HG03432 (cell line): Measurements from ENCODE around the gene ONECUT3.

Experiments used
- ATAC-seq: cut with Tn5 transposase; IDR thresholded peaks from one replicate; pipeline ENCODE4 v1.9.1; 2021; ENCODE audit warnings: mild to moderate bottlenecking, moderate library complexity; ENCODE audit not compliant: unreplicated experiment

Gene ONECUT3

DNA sequence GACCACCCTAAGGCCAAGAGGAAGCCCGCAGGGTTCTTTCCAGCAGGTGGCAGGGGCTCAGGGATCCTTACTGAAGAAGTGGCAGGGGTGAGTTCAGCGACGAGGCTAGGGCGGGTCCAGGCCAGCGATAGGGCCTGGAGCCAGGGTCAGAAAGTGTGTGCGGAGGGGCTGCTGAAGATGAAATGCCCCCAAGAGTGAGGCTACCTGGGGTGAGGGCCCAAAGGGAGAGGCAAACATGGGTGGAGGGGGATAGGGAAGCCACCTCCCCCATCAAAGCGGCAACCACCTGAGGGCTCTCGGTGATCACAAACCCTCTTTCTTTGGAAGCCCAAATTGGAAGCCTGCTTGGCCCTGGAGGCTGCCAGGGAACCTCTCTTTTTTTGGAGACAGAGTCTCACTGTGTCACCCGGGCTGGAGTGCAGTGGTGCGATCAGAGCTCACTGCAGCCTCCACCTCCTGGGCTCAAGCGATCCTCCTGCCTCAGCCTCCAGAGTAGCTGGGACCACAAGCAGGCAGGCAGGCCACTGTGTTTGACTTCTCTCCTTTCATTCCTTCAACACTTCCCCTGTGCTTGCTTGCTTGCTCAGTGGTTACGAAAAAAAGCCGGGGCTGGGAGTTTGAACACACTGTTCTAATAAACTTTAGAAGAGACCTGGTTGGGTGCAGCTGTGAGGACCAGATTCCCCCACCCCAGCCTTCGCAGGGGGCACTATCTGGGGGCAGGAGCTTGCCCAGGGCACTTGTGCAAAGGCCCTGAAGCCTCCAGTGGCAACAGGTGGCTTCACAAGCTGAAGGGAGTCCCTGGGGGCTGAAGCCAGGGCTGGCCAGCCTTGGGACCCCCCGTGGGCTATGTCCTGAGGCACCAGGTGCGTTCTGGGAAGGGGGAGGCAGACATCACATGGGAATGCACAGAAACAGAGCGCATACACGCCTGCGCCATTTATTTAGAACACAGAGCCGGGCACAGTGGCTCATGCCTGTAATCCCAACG, 60.2 kb downstream of the ONECUT3 start:
- ATAC-seq = no peak

- ATAC-seq = no peak
Measured at GRCh38 chr19:1814391-1814790, 61.1 kb downstream of the ONECUT3 start.

GRCh38 chr19:1814833-1815604, 61.7 kb downstream of the ONECUT3 start:
- no peak for ATAC-seq

DNA sequence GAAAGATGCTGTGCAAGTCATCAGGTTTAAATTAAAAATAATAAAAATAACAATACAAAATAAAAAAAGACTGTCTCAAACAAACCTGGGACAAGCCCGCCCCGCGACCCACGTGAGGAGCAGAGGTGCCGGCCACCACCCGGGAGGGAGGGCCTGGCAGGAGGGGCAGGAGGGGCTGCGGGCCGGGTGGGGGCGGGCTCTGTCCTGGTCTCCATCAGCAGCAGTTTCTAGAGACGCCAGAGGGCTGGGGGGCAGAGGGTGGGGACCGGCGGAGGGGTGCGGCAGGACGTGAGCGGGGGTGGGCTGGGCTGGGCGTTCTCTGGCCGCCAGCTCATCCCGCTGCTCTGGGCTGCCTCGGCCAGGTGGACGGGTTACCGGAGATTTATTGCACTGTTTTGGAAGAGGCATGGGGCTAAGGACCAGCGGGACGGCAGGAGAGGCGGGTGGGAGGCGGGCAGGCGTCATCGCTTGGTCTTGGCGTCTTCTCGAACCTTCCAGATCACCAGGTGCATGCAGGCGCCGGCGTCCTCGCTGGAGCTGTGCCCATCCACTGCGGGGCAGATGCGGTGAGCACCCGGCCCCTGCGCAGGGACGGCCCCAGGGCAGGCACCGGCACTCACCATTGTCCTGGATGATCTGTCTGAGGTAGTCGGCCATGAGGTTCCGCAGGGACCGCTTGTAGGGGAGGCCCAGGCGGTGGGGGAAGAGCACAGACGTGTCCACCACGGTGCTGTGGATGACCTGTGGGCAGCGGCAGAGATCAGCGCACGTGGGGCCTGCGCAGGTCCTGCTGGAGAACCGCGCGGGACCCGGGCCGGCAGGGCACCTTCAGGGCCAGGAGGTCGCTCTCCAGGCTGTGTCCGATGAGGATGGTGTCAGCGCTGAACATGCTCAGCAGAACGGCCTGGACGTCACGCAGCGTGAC, 62.6 kb downstream of the ONECUT3 start:
- no peak for ATAC-seq

DNA sequence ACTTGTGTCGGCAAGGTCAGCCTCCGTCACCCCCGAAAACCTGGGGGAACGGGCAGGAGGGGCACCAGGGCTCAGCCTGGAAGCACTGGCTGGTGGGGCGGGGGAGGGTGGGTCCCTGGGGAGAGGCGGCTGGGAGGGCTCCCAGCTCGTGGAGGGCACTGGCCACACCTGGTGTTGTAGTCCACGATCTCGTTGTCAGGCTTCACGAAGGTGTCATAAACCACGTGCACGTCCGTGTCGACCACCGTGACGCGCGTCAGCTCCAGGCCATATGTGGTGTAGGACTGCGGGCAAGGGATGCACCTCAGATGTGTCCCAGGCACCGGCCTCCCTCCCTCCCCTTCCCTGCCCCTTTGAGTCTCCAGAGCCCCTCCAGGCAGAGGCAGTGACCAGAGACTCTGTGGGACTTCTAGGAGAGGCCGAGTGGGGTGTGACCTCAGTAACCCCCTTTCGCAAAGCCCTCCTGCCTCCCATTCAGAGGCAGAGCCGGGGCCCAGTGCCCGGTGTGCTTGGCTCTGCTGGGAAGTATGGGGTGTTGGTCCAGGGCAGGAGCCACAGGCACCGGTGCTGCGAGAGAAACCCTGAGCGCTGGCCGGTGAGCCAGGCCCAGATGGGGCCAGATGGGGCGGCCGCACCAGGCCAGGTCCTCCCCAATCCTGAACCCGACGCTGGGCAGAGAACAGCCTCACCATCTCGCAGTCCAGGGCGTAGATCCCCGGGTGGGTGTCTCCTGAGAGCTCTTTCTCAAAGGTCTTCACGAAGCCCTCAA, 63.4 kb downstream of the ONECUT3 start:
- no peak for ATAC-seq

DNA sequence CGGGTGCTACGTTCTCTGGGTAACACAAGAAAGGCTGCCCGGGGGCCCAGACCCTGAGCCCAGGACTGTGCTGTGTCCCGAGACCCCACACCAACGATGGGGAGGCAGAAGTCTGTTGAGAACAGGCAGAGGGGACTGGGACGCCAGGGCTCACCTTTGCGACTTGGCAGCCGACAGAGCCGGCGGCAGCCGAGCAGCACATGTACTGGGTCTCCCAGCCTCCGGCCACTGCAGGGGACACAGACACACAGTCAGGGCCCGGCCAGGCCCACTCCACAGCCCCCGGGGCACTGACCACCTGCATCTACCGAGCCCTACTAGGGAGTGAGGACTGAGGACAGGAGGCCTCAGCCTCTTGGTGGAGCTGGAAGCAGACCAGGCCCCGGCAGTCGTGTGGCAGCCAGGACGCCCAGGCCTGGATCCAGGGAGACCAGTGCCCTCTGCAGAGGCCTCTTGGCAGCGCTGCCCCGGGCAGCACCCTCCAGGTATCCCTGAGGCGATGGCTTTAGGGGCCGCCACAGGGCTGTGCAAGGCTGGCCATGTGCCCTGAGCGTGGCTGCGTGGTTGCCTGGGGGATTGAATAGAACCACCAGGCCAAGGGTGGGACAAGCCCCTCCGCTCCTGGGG, 64.4 kb downstream of the ONECUT3 start:
- no peak for ATAC-seq

GRCh38 chr19:1818549-1819195, 65.4 kb downstream of the ONECUT3 start:
- ATAC-seq = no peak

DNA sequence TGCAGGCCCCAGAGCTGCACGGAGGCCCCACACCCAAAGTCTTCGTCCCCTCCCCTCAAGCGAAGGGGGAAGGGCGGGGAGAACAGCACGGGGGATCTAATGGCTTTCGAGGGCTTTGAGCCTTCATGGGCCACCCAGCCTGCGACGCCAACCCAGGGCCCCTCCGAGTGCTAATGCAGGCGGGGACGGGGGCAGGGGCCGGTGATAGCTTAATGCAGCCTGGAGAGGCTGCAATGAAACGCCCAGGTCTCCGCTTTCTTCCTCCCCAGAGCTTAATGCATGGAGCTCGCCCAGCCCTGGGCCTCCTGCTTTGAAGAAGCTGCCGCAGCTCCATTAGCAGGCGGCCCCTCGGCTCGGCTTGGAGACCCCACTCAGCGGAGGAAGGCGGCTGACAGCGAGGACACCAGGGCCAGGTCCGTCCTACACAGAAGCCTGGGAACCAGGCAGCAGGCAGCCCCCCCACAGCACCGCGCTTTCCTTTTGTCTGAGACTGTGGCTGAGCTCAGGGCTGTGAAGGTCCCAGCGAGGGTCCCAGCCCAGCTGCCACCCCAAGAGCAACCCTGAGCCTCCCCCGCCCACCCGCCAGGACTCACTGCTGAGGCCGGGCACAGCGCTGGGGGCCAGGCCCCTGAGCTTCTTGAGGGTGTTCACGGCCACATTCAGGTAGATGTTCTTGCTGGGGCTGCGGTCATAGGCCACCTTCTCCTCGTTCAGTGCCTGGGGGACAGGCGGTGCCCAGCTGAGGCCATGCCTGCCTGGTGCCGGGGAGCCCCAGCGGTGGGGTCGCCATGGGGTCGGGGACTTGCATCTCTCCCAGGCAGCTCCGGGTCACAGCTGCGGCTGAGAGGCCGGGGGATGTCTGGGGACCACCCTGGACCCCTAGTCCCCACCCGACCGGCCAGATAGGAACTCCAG, 66.3 kb downstream of the ONECUT3 start:
- no peak for ATAC-seq

DNA sequence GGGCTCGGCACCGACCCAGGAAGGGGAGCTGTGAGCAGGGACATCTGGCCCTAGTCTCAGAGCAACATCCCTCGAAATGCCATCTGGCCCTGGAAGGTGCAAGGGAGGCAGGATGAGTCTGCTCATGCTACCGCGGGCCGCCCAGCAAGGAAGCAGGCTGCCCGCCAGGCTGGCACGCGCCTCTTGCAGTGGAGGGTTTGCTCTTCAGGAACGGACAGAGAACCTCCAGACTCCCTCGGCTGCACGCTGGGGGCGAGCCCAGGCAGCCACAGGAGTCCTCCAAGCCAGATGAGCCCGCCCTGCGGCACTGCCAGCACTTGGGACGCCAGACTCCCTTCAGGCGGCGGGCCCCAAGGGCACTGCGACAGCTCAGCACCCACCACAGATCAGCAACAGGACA, 68.9 kb downstream of the ONECUT3 start:
- no peak for ATAC-seq

- no peak for ATAC-seq
Measured at GRCh38 chr19:1823020-1823419, 69.7 kb downstream of the ONECUT3 start.

GRCh38 chr19:1823539-1824251, 70.4 kb downstream of the ONECUT3 start:
- no peak for ATAC-seq

DNA sequence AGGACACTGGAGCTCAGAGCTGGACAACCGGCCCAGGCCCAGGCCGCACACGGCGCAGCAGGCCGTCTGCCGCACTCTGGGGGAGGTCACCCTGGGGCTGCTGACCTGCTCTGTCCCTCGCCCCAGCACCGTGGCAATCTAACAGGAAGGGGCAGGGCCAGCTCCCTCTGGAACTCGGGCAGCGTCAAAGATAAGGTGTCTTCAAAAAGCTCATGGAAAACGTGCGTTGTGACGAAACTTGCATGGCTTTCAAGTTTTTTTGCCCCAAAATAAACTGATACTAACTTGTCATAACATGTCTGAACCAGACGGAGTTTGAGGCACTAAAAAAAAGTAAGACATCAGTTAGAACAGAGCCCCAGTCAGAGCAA, 70.9 kb downstream of the ONECUT3 start:
- ATAC-seq = no peak

DNA sequence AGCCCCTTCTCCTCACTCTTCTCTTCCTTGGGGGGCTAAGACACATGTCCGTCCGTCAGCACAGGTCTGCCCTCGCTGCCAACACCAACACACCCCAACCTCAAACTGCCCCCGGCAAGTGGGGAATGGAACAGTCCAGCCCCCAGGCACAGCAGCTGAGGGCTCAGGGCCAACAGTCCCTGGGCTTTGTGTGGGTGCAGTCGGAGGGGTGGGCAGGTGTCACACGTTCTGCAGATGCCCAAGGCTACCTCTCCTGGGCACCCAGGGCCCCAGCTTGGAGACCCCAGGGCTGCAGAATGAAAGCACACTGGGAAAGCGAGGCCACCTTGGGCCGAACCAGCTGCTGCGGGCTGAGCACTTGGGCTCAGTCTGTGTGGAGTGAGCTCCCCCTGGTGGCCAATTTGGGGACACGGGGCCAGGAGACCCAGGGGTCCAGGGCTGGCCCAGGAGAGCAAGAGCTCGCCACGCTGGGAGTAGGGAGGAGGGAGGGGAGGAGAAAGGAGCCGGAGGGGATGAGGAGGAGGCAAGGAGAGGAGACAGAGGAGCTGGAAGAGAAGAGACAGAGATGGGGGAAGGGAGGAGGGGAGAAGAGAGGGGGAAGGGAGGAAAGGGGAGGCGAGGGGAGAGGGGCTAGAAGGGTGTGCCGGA, 72.7 kb downstream of the ONECUT3 start:
- ATAC-seq = no peak

DNA sequence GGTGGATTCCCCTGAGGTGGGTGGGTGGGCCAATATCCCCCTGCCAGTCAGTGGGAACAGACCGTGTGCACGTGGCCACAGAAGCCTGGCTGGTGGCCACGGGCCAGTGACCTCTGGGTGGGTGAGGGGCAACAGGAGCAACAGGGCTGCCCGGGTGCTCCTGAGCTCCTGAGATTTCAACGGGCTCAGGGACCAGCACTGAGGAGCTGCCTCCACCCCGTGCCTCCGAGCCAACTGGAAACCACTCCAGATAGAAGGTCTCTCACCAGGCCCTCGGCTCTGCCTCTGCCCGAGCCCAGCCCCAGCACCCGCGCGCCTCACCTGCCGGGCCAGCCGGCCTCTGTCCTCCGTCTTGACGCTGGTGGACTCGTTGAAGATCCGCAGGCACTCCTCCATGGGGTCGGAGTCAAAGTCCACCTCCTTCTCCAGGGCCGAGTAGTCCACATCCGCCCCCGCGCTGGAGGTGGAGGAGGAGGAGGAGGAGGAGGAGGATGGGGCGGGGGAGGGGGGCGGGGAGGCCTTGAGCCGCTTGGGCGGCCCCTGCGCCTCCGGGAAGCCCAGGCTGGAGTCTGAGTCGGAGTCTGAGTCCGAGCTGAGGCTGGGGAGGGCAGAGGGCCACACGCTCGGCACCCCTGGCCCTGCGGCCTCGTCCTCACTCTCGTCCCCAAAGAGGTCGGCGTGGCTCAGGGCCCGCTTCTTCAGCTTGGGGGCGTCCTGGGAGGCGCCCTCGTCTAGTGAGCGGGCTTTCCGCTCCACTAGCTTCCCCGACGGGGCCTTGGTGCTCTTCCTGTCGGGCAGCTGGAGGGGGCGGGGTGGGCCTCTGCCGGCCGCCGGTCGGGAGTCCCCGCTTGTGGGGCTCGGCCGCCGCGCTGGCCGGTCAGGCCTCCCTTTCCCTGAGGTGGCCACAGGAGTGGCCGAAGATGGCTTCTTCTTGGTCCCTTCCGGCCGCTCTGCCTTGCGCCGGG, 73.5 kb downstream of the ONECUT3 start:
- no peak for ATAC-seq

DNA sequence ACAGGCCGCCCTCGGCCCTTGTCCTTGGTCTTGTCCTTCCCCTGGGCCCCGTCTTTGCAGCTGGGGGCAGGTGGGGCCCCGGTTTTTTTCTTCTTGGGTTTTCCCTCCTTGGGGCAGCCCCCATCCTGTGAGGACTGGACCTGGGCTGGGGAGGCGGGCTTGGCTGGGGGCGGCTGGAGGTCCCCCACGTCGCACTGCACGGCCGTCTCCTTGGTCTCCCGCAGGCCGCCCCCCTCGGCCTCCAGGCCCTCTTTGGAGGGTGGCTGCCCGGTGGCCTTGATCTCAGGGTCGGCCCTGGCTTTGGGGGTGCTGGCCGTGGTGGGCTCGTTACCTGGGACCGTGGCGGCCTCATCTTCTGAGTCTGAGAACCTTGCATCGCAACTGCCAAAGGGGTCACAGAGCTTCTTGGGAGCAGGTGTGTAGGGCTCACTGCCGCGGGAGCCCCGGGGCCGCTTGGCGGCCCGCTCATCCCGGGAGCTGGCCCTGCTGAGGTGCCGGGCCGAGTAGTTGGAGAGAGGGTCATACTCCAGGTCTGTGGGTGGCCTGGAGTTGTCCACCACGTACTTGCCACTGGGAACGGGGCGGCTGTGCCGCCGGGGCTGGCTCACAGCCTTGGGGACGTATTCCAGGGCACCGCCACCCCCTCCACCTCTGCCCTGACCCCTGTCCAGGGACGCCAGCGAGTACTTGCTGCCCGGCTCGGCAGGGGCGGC, 74.4 kb downstream of the ONECUT3 start:
- ATAC-seq = no peak
